ENCODE data around the gene R3HCC1L.

GRCh38 chr10:98261436-98262277 lies 127.2 kb downstream of the R3HCC1L start:
- TF ChIP-seq POLR2A (IDR thresholded peaks at IDR 0.05; ENCODE audit: low read length) = no peak
- no peak for TF ChIP-seq GATA1 (IDR thresholded peaks at IDR 0.05; ENCODE audit: low read depth, low read length)

Measured in erythroblast (primary cell).